ENCODE results near the gene AURKA.

Gene AURKA

GRCh38 chr20:56429502-56429901 is 37.5 kb upstream of the AURKA start:
- no peak for DNase-seq (ENCODE audit: low read depth, low spot score)
- POLR2A ChIA-PET = interaction anchor here (1.8 to 3.3 kb wide), 2 partner anchors 11 to 18 kb away, joined by 6 to 11 read pairs; partner anchors contain the start of gene CASS4
- no peak overlapping the region for H3K4me3 ChIP-seq (ENCODE audit: low read depth, low read length)

GRCh38 chr20:56428881-56429280 is 36.9 kb upstream of the AURKA start:
- CTCF ChIA-PET = interaction anchor here (1.1 to 1.8 kb wide), 3 partner anchors 11 to 28 kb away, joined by 3 to 5 read pairs (median 3); no protein-coding TSS in a partner anchor
- H3K4me3 ChIP-seq (ENCODE audit: low read depth, low read length) = no peak overlapping the region
- DNase-seq (ENCODE audit: low read depth, low spot score) = no peak
- TF ChIP-seq, protein P1, sequence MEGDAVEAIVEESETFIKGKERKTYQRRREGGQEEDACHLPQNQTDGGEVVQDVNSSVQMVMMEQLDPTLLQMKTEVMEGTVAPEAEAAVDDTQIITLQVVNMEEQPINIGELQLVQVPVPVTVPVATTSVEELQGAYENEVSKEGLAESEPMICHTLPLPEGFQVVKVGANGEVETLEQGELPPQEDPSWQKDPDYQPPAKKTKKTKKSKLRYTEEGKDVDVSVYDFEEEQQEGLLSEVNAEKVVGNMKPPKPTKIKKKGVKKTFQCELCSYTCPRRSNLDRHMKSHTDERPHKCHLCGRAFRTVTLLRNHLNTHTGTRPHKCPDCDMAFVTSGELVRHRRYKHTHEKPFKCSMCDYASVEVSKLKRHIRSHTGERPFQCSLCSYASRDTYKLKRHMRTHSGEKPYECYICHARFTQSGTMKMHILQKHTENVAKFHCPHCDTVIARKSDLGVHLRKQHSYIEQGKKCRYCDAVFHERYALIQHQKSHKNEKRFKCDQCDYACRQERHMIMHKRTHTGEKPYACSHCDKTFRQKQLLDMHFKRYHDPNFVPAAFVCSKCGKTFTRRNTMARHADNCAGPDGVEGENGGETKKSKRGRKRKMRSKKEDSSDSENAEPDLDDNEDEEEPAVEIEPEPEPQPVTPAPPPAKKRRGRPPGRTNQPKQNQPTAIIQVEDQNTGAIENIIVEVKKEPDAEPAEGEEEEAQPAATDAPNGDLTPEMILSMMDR (IDR thresholded peaks at IDR 0.05; ENCODE audit: insufficient read depth, low read length, missing control alignments) = no peak
- POLR2A ChIA-PET = interaction anchor here (1.2 to 3.3 kb wide), 3 partner anchors 11 to 17 kb away, joined by 4 to 11 read pairs (median 6); partner anchors contain the start of gene CASS4

More at GRCh38 chr20:56429502-56429901, 37.5 kb upstream of the AURKA start:
- TF ChIP-seq, protein P1 (IDR thresholded peaks at IDR 0.05; ENCODE audit: insufficient read depth, low read length, missing control alignments) = no peak
- CTCF ChIA-PET = interaction anchor here (1.5 to 1.8 kb wide), 2 partner anchors 10 to 12 kb away, joined by 3 to 5 read pairs; no protein-coding TSS in a partner anchor

GRCh38 chr20:56428410-56428809 is 36.4 kb upstream of the AURKA start:
- ChIA-PET POLR2A (interaction anchor here (1.2 to 3.3 kb wide), 3 partner anchors 10 to 17 kb away, joined by 4 to 11 read pairs (median 6); partner anchors contain the start of gene CASS4), CTCF (interaction anchor here (1.1 to 1.8 kb wide), 3 partner anchors 11 to 29 kb away, joined by 3 to 5 read pairs (median 3); no protein-coding TSS in a partner anchor)
- TF ChIP-seq, protein P1 (IDR thresholded peaks at IDR 0.05; ENCODE audit: insufficient read depth, low read length, missing control alignments) = no peak
- no peak for DNase-seq (ENCODE audit: low read depth, low spot score)
- H3K4me3 ChIP-seq (ENCODE audit: low read depth, low read length) = no peak overlapping the region

- H3K4me3 ChIP-seq (ENCODE audit: low read depth, low read length) = no peak overlapping the region
- ChIA-PET CTCF (interaction anchor here (1.1 to 1.8 kb wide), 3 partner anchors 12 to 29 kb away, joined by 3 to 5 read pairs (median 3); no protein-coding TSS in a partner anchor), POLR2A (interaction anchor here (1.2 to 3.3 kb wide), 2 partner anchors 10 to 12 kb away, joined by 4 to 11 read pairs; no protein-coding TSS in a partner anchor)
- TF ChIP-seq, protein P1 (IDR thresholded peaks at IDR 0.05; ENCODE audit: insufficient read depth, low read length, missing control alignments) = no peak
- no peak for DNase-seq (ENCODE audit: low read depth, low spot score)
Measured at GRCh38 chr20:56427797-56428196, 35.8 kb upstream of the AURKA start.

DNA sequence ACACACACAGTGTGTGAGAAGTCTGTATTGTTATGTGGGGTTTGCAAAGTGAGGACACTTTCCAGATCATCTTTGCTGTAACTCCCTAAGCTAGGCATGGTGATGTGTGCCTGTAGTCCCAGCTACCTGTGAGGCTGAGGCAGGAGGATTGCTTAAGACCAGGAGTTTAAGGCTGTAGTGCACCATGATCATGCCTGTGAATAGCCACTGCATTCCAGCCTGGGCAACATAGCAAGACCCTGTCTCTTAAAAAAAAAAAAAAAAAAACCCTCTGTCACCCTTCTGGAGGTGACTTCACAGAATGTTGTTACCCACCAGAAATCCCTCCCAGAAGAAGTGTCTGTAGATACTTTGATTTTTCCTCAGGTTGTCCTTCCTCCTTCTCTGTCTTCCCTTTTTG is 34.9 kb upstream of the AURKA start:
- ChIA-PET POLR2A (interaction anchor here (1.0 kb wide), 1 partner anchor 13 kb away, joined by 5 read pairs; no protein-coding TSS in a partner anchor), CTCF (interaction anchor here (1.3 to 1.9 kb wide), 2 partner anchors 11 to 15 kb away, joined by 3 to 4 read pairs; partner anchors contain the start of gene CASS4)
- TF ChIP-seq, protein P1 (IDR thresholded peaks at IDR 0.05; ENCODE audit: insufficient read depth, low read length, missing control alignments) = no peak
- H3K4me3 ChIP-seq (ENCODE audit: low read depth, low read length) = no peak overlapping the region
- DNase-seq (ENCODE audit: low read depth, low spot score) = no peak

DNA sequence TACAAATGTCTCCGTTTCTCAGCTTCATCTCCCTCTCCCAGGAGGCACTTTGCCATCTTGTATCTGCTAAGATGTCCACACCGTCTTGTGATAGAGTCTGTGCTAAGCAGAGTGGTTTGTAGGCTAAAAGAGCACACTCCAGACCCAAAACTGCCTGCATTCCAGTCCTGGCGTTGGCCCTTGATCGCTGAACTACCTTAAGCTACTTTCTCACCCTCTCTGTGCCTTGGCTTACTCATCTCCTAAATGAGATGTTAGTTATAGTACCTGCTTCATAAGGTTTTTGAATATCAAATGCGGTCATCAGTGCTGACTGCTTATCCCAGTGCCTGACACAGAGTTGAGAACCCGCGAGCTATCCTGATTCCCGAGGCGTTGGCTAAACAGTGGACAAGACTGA is 34.0 kb upstream of the AURKA start:
- ChIA-PET CTCF (interaction anchor here (1.3 to 3.8 kb wide), 3 partner anchors 12 to 27 kb away, joined by 3 to 10 read pairs (median 4); partner anchors contain the start of gene CASS4), POLR2A (interaction anchor here (1.0 kb wide), 1 partner anchor 13 kb away, joined by 3 read pairs; no protein-coding TSS in a partner anchor)
- no peak for DNase-seq (ENCODE audit: low read depth, low spot score)
- TF ChIP-seq, protein P1 (IDR thresholded peaks at IDR 0.05; ENCODE audit: insufficient read depth, low read length, missing control alignments) = no peak
- no peak overlapping the region for H3K4me3 ChIP-seq (ENCODE audit: low read depth, low read length)
